Suprapubic skin (tissue), 3 donors: ENCODE data around the gene MYBPH.

Experiments used
- EP300 ChIP-seq: sonication (generic); formaldehyde crosslinking; IDR thresholded peaks from one replicate; pipeline ENCODE4 v1.6.1; 2017; ENCODE audit warnings: antibody characterized with exemption
- TF ChIP-seq, protein P1 (sequence below), 2 donors: fragments of 200-600 bp in 1 of 2; fragments of 450-650 bp in 1 of 2; sonication (generic) in 1 of 2; IDR thresholded peaks; one replicate each; pipeline ENCODE4 v1.5.1; 2016 to 2019; ENCODE audit warnings: antibody characterized with exemption in 2 of 2, mild to moderate bottlenecking in 1 of 2, moderate library complexity in 1 of 2

DNA sequence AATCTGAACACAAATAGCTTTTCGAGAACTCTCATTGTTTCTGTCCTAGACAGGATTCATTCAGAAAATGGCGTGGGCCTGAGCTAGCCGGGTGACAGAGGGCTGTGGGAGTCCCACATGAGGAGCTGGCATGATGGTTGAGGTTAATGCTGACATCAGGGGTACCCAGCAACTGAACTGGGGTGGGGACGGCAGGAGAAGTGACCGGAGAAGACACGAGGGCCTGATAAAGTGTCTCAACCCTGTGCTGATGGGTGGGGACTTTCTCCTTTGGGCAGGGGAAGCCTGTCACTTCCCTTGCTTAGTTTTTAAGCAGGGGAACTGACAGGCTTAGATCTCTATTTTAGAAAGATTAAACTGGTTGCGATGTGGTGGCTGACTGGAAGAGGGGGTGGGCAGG, 39.2 kb upstream of the MYBPH start:
- TF ChIP-seq, protein P1, sequence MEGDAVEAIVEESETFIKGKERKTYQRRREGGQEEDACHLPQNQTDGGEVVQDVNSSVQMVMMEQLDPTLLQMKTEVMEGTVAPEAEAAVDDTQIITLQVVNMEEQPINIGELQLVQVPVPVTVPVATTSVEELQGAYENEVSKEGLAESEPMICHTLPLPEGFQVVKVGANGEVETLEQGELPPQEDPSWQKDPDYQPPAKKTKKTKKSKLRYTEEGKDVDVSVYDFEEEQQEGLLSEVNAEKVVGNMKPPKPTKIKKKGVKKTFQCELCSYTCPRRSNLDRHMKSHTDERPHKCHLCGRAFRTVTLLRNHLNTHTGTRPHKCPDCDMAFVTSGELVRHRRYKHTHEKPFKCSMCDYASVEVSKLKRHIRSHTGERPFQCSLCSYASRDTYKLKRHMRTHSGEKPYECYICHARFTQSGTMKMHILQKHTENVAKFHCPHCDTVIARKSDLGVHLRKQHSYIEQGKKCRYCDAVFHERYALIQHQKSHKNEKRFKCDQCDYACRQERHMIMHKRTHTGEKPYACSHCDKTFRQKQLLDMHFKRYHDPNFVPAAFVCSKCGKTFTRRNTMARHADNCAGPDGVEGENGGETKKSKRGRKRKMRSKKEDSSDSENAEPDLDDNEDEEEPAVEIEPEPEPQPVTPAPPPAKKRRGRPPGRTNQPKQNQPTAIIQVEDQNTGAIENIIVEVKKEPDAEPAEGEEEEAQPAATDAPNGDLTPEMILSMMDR (IDR thresholded peaks at IDR 0.05), result no peak
- TF ChIP-seq EP300, result no peak
